AG09319 (cell line): ENCODE data around the gene ASPSCR1.

Source experiments
- DNase-seq: peaks from one replicate; pipeline ENCODE4 v3.0.0-alpha.2; 2010; ENCODE audit warnings: low read depth; ENCODE audit errors: extremely low read depth
- TF ChIP-seq, protein P1 (sequence below): IDR thresholded peaks from 2 replicates; pipeline ENCODE4 v1.5.1; 2011; ENCODE audit warnings: low read depth, mild to moderate bottlenecking, inconsistent platforms, low read length, moderate library complexity

ASPSCR1 gene

DNA sequence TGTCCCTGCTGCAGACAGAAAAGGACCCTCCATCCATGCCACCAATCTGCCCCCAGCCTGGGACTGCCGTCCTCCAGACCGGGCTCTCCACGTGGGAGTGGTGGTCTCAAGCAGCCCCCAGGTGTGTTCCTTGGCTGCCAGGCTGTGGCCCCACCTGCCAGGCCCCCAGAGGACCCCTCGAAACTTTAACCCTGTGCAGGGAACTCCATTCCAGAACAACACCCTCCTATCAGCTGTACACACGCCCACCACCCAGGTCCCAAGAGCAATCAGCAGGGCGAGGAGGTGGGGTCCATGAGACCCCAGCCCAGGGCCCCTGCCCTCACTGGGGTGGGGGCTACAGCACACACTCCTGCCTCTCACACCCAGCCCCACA is 41.7 kb upstream of the ASPSCR1 start:
- no peak for DNase-seq
- TF ChIP-seq, protein P1, sequence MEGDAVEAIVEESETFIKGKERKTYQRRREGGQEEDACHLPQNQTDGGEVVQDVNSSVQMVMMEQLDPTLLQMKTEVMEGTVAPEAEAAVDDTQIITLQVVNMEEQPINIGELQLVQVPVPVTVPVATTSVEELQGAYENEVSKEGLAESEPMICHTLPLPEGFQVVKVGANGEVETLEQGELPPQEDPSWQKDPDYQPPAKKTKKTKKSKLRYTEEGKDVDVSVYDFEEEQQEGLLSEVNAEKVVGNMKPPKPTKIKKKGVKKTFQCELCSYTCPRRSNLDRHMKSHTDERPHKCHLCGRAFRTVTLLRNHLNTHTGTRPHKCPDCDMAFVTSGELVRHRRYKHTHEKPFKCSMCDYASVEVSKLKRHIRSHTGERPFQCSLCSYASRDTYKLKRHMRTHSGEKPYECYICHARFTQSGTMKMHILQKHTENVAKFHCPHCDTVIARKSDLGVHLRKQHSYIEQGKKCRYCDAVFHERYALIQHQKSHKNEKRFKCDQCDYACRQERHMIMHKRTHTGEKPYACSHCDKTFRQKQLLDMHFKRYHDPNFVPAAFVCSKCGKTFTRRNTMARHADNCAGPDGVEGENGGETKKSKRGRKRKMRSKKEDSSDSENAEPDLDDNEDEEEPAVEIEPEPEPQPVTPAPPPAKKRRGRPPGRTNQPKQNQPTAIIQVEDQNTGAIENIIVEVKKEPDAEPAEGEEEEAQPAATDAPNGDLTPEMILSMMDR = no peak

DNA sequence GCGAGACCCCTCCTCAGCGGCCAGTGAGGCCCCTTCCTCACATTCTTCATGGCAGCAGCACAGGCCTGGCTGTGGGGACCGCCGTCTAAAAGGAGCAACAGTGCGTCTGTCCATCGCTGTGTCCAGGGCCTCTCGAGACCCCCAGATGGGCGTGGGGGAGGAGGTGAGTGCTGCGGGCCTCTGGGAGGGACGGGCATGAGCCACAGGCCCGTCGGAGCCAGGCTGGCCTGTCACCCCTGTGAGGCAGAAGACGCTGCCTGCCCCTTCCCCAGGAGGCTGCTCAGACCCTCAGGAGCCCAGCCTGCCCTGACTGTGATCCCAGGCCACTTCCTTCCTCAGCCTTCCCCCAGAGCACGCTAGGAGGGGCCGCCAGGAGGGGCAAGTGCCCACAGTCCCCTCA is 38.2 kb upstream of the ASPSCR1 start:
- TF ChIP-seq, protein P1 = no peak
- no peak for DNase-seq

DNA sequence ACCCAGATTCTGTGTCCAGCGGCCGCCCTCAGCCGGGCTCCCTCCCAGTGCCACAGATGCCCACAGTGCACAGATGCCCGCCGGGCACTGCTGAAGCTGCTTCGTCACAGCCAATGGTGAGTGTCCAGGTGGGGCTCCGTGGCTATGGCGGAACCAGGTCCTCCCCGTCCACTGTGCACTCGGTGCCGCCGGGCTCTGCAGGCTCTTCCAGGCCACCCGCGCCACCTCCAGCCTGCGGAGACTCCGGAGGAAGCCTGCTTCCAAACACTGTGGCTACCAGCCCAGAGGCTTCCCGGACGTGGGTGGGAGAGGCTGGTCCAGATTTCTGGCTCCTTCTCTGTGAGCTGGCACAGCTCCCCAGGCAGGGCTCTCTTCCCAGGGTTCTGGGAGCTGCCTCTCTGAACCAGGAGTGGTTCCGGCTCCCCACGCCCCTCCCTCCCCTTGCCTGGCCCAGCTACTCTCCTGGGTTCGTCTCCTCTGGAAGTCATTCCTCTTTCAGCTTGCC is 37.5 kb upstream of the ASPSCR1 start:
- no peak for DNase-seq
- TF ChIP-seq, protein P1 = no peak

DNA sequence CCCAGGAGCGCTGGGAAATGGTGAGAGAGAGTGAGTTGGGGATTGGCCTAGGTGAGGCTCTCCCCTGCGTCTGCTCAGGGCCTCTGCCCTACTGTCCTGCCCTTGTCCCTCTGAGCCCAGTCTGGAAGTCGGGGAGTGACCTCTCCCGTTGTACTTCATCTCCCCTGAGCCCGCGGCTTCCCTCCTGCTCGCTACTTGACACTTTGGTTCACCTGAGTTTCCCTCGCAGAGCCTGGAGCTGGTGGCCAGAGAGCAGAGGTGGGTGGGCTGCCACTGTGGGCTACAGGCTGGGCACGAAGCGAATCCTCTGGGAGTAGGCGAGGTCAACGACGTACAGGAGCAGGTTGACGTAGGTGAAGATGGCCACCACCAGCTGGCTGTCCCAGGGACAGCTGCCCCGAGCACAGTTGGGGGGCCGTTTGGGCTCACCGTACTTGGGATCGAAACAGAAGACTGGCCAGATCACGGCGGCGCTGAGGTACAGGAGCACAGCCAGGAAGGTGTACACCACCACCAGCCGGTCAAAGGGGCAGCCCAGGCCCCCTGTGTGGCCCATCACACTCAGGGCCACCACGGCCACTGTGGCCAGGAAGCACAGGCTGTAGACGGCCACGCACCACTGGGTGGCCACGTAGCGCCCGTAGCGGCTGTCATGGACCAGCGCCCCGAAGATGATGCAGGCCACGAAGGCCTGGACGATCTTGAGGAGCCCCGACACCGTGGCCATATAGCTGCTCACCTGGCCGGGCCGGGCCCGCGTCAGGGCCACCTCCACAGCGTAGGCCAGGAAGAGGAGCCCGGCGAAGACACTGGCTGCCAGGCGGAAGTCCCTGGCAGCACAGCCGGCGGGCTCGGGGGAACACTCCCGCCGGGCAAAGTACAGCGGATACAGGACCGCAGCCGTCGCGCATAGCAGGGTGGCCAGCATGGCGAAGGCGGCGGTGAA is 36.6 kb upstream of the ASPSCR1 start:
- no peak for DNase-seq
- TF ChIP-seq, protein P1 = no peak

DNA sequence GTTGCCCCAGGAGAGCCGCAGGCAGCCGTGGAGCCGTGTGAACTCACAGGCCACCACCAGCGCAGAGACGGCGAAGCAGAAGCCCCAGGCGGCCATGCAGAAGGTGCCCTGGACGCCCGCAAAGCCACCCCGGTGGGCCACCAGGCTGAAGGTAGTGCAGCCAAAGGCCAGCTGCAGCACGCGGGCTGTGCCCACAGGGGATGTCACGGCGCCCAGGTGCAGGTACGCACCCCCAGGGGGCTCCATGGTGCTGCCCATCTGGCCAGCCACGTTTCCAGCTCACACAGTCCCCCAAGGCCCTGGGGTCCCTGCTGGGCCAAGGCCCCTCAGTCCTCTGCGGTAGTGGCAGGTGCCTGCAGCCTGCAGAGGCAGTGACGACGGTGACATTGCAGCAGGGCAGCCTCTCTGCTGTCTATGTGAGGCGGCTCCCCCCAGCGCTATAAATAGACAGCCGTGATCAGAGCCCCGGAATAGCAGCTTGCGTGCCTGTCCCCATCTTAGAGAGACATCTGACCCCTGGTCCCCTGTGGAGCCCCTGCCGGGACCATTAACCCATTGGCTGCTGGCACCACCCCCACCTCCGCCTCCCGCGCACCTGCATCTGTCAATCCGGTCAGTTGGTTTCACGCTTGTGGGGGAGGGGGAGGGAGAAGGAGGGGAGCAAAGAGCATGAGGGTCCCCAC is 35.8 kb upstream of the ASPSCR1 start:
- no peak for DNase-seq
- TF ChIP-seq, protein P1 = no peak

DNA sequence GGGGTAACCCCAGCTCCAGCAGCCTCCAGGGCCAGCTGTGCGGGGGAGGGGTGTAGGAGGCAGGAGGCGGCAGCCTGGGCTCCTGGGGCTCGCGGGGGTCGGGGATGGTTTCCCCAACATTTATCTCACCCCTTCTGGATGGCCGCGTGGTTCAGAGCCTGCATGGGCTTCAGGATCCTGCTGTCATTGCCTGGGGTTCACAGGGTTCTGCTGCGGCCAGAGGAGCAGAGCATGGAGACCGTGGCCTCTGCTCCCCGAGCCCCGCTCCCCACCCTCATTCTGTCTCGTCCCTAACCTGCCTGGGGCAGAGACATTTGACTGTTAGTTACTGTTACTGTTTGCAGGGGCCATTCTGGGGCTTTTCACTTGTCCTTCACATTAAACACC is 35.3 kb upstream of the ASPSCR1 start:
- no peak for DNase-seq
- TF ChIP-seq, protein P1 = no peak

DNA sequence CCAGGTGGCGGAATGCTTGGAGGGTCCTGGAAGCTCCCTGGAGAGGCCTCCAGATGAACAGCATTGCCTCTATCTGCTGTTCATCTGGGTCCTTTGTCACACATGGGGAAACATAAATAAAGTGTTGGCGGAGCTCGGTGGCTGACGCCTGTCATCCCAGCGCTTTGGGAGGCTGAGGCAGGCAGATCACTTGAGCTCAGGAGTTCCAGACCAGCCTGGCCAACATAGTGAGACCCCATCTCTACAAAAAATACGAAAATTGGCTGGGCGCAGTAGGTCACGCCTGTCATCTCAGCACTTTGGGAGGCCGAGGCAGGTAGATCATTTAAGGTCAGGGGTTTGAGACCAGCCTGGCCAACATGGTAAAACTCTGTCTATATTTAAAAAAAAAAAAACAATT is 32.6 kb upstream of the ASPSCR1 start:
- no peak for DNase-seq
- TF ChIP-seq, protein P1 = no peak
